ENCODE measurements around the gene USP7. TPM values are rescaled to one million over a fixed set of nuclear protein-coding genes. Genes with fewer than 3 reads are reported as not detected.

The USP7 gene
- total and polyA plus RNA-seq, 3 donors from 2014 or later, result 159 to 173 (median 172) TPM

- H3K27me3 ChIP-seq, result no peaks in the 10 kb centered on the region
- no peak overlapping the region for H3K27ac ChIP-seq
- intact Hi-C loops (cut with DNase I; ENCODE audit: low total_unique reads), result no loop called here
- DNase-seq, result no peak
- TF ChIP-seq CTCF (IDR thresholded peaks at IDR 0.05) (no peak), POLR2A (IDR thresholded peaks at IDR 0.05) (no peak)
- H3K4me3 ChIP-seq, result no peak overlapping the region
- no peaks in the 10 kb centered on the region for H3K4me1 ChIP-seq
- no peaks in the 10 kb centered on the region for H3K9me3 ChIP-seq
- no peaks in the 10 kb centered on the region for H3K36me3 ChIP-seq (ENCODE audit: low read depth, missing control alignments)
- WGBS, 2 donors, result 80 to 87% methylated on average over 13 of the region's 13 CpGs
Observed at GRCh38 chr16:8901320-8901861, 62.3 kb downstream of the USP7 start.

GRCh38 chr16:8900343-8900742 lies 63.4 kb downstream of the USP7 start:
- 62 to 67% methylated on average over 5 of the region's 5 CpGs for WGBS, 2 donors
- intact Hi-C loops (cut with DNase I; ENCODE audit: low total_unique reads), result no loop called here

GRCh38 chr16:8899709-8900317 lies 63.9 kb downstream of the USP7 start:
- no peaks in the 10 kb centered on the region for H3K27me3 ChIP-seq
- TF ChIP-seq CTCF (IDR thresholded peaks at IDR 0.05) (no peak), POLR2A (IDR thresholded peaks at IDR 0.05) (no peak)
- WGBS, 2 donors, result 85 to 87% methylated on average over 9 of the region's 9 CpGs
- H3K27ac ChIP-seq, result no peak overlapping the region
- intact Hi-C loops (cut with DNase I; ENCODE audit: low total_unique reads), result no loop called here
- H3K9me3 ChIP-seq, result no peaks in the 10 kb centered on the region
- H3K4me1 ChIP-seq, result no peaks in the 10 kb centered on the region
- DNase-seq, result no peak
- H3K4me3 ChIP-seq, result no peak overlapping the region
- H3K36me3 ChIP-seq (ENCODE audit: low read depth, missing control alignments), result no peaks in the 10 kb centered on the region

More at GRCh38 chr16:8900343-8900742, 63.4 kb downstream of the USP7 start:
- TF ChIP-seq POLR2A (IDR thresholded peaks at IDR 0.05) (no peak), CTCF (IDR thresholded peaks at IDR 0.05) (no peak)
- Histone ChIP-seq H3K9me3 (no peaks in the 10 kb centered on the region), H3K4me3 (no peak overlapping the region), H3K27ac (no peak overlapping the region), H3K36me3 (ENCODE audit: low read depth, missing control alignments) (no peaks in the 10 kb centered on the region), H3K27me3 (no peaks in the 10 kb centered on the region), H3K4me1 (no peaks in the 10 kb centered on the region)
- no peak for DNase-seq

GRCh38 chr16:8898660-8899318 lies 64.9 kb downstream of the USP7 start:
- Histone ChIP-seq H3K9me3 (no peaks in the 10 kb centered on the region), H3K4me3 (no peak overlapping the region), H3K27me3 (no peaks in the 10 kb centered on the region), H3K27ac (no peak overlapping the region), H3K36me3 (ENCODE audit: low read depth, missing control alignments) (no peaks in the 10 kb centered on the region), H3K4me1 (peaks cover 3% of the 10 kb centered on the region)
- intact Hi-C loops (cut with DNase I; ENCODE audit: low total_unique reads), result no loop called here
- no peak for DNase-seq
- 91 to 93% methylated on average over 3 of the region's 3 CpGs for WGBS, 2 donors
- TF ChIP-seq POLR2A (IDR thresholded peaks at IDR 0.05), result no peak
- no peak for TF ChIP-seq CTCF (IDR thresholded peaks at IDR 0.05)

Data from testis (tissue), 3 donors.